HG02623 (cell line): Measurements from ENCODE around the gene IFNLR1.
"Not testable (repeated sequence)": the region's sequence is repeated elsewhere in the genome, so short reads cannot be mapped to it uniquely, and the experiment has no call there.

Source experiments
- ATAC-seq: cut with Tn5 transposase; IDR thresholded peaks from one replicate; pipeline ENCODE4 v1.9.1; 2021; ENCODE audit warnings: moderate library complexity; ENCODE audit not compliant: unreplicated experiment

The IFNLR1 gene

DNA sequence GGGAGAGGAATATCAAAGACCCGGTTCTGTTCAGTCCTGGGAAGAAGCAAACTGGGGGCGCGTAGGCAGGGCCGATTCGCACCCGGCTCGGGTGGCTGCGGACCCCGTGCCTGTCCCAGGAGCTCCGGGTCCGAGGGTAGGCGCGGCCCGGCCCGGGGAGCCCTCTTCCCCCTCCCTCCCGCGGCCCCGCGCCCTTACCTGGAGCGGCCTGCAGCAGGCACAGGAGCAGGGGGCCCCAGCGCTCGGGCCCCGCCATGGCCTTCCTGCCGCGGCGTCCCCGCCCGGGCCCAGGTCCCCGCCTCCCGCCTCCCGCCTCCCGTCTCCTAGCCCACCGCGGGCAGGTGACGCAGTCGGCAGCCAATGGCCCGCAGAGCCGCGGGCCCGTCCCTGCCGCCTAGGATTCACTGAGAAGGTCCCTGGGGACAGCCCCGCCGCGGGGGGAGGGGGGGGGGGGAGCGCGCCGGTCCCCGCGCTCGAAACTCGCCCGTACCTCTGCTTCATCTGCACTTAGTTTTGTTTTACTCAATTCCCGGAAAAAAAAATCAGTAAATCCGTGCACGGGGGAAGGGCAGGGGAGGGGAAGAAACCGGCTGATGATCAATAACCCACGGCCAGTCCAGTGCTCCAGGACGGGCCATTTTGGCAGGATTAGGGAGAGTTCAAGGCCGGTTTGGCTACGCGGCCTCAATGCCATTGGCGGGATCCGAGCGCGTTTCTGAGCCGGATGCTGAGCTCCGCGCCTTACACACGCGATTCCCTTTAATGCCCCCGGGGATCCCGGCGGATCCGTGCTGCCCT lies at the start of gene IFNLR1:
Gene IFNLR1 (minus strand): TSS at position 297 of the 798 bp plus-strand sequence. CDS start 41 bp downstream, at position 256.
- ATAC-seq = no peak

DNA sequence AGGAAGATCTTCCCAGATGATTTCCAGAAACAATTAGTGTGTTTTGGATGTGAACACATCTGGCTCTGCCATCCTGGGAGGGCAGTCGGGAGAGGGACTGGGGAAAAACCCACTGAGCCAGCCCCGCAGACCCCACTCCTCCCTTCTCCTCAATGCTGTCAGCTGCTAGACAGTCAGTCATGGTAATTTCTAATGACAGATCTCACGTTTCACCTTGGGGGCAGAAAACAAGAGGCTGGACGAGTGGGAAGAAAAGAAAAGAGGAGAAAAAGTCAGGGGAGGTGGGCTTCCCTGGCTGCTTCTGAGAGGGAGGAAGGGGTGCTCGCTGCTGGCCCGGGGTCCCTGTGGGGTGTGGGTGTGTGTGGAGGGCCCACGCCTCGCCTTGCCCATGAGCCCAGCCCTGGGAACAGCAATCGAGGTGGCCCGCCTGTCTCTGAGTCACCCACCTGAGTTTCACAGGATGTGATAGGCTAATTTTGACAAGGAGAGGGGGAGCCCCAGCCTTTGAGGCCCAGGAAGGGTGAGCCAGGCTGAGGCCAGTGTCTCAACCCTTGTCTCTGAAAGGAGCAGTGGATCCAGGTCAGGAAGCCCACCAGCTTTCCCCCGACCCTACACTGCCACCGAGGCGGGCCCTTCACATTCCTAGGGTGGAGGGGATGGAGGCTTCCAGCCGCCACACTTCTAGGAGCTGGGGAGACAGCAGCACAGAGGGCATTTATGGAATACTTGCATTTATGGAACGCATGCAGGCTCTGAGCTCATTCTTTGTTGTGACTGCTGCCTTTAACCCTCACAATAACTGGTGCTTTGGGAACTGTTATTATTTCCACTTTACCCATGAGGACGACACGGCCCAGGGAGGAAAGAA lies 49.1 kb upstream of the IFNLR1 start:
- no peak for ATAC-seq

- no peak for ATAC-seq
Measured at GRCh38 chr1:24233684-24234600, 46.9 kb upstream of the IFNLR1 start.

DNA sequence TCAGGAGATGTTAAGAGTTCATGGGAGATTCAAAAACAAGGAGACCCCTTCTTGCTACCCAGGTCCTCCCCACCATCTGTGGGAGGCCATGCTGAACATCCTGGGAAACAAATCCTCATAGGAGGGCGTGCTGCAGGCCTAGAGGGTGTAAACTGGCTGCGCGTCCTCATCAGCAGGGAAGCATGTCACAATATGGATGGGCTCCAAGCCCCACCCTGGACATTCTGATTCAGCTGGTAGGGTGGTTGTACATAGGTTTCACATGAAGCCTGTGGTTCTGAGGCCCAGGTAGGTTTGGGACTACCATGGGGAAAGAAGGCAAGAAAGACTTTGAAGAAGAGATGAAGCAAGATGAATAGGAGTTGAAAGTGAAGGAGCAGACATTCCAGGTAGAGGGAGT lies 44.6 kb upstream of the IFNLR1 start:
- no peak for ATAC-seq

DNA sequence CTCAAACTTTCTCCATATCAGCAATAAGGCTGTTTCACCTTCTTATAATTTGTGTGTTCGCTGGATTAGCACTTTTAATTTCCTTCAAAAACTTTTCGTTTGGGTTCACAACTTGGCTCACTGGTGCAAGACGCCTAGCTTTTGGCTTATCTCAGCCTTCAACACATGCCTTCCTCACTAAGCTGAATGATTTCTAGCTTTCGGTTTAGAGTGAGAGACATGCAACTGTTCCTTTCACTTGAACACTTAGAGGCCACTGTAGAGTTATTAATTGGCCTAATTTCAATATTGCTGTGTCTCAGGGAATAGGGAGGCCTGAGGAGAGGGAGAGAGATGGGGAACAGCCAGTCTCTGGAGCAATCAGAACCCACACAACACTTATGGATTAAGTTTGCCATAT lies 41.2 kb upstream of the IFNLR1 start:
- no peak for ATAC-seq

- no peak for ATAC-seq
Measured at GRCh38 chr1:24226749-24227148, 39.7 kb upstream of the IFNLR1 start.

- ATAC-seq = no peak
Measured at GRCh38 chr1:24224761-24225160, 37.7 kb upstream of the IFNLR1 start.

GRCh38 chr1:24224086-24224485 lies 37.0 kb upstream of the IFNLR1 start:
- ATAC-seq = no peak

DNA sequence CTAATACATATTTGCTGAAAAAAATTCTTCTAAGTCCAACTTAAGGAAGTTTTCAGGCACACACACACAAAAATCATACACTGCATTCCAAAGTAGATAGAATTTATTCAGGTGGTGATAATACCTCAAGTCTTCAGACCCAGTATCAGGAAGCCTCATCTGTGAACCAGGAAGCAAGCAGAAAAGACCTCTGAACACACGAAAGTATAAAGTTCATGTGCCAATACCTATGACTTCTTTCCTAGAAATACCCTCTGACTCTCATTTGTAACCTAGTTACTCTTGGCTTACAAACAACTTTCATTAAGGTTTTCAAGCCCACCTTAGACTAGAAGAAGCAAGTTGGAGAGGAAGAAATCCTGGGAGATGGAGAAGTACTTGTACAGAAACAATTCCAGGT lies 35.7 kb upstream of the IFNLR1 start:
- ATAC-seq = no peak

DNA sequence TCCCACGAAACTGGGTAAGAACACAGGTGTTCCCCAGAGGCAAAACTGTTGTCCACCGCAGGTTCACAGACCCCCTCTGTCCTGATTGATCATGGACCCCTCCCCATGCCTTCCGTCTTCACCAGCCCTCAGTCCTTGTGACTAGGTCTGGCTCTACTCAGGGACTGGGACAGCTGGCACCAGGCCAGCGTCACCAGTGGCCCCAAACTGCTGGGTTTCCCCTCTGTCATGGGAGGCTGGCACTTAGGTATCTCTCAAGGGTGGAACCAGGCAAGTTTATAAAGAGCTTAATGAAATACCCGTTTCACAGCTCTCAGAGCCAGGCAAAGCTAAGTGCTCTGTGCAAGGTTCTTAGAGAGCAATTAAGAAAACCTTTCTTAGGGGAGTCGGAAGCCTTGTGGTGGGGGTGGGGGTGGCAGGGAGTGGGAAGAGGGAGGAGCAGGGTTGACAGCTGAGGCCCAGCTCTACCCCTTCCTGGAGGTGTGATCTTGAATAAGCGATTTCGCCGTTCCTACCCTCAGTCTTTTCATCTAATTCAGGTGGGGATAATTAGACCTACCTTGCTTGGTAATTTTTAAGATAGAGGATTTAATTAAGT lies 35.0 kb upstream of the IFNLR1 start:
- ATAC-seq = no peak

DNA sequence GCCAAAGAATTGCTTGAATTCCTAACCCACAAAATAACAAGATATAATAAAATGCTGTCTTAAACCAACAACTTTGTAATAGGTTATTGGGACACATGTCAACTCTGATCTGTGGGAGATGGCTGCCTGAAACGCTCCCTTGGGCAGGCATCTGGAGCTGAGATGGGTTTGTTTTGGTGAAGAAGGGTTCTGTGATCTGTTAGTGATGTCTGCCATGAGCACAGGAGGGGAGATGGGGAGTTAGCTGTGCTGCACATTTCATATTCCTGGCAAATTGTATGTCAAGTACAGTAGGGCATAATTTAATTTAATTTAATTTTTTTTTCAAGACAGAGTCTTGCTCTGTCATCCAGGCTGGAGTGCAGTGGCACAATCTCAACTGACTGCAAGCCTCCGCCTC lies 34.2 kb upstream of the IFNLR1 start:
- no peak for ATAC-seq

DNA sequence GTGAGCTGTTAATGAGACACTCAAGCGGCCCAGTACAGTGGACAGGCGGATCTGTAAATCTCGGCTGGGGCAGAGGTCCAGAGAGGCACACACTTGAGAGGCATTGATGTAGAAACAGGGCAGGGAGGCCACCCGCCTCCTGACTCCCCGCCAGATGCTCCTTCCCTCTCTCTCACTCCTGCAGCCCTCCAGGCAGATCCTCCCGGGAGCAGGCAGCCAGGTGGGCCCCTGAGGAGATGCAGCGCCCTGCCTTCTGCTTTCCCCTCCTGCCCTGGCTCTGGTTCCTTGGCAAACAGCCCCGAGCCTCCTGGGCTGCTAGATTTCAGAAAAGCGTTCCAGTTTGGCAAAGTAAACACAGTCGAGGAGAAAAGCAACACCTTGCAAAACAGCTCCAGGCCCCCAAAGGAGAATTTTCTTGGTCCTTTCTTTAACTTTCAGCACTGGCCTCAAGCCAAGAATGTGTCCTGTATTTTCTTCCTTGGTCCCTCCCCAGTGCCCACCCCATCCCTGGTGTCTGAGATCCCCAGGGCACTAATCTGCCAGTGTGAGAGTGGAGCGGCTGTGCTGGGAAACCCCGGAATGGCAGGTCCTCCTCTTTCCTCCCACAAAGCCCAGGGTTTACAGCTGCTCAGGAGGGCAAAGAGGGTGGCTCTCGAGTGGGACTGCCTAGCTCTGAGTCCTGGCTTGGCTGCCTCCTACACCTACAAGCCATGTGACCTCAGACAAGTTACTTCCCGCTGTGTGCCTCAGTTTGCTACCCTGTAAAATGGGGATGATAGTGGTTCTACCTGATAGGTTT lies 29.4 kb upstream of the IFNLR1 start:
- ATAC-seq = no peak

DNA sequence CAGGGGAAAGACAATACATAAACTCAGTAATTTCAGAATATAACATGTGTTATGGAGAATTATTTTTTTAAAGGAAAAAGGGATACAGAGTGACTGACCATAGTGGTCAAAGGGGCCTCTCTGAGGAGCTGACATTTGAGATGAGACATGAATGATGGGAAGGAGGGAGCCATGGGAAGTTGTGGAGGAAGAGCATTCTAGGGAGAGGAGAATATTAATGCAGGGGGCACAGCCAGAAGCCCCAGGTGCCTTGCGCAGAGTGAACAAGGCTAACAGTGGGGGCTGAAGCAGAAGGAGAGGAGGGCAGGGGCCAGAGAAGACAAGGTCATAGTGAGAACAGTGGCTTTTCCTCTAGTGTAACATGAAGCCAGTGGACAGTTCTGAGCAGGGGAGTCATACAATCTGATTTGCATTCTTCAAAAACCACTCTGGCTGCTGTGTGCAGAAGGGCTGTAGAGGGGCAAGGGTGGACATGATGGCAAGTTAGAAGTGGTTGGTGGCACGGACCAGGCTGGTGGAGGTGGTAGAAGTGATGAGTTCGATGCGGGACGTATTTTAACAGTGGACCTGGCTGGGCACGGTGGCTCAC lies 28.2 kb upstream of the IFNLR1 start:
- ATAC-seq = no peak

DNA sequence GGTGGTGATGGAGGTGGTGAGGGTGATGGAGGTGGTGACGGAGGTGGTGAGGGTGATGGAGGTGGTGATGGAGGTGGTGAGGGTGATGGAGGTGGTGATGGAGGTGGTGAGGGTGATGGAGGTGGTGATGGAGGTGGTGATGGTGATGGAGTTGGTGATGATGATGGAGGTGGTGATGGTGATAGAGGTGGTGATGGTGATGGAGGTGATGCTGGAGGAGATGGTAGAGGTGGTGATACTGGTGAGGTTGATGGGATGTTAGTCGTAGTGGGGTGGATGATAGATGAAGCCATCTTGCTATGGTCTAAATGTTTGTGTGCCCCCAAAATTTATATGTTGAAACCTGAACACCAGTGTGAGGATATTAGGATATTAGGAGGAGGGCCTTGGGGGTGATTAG lies 25.3 kb upstream of the IFNLR1 start:
- ATAC-seq = no peak

DNA sequence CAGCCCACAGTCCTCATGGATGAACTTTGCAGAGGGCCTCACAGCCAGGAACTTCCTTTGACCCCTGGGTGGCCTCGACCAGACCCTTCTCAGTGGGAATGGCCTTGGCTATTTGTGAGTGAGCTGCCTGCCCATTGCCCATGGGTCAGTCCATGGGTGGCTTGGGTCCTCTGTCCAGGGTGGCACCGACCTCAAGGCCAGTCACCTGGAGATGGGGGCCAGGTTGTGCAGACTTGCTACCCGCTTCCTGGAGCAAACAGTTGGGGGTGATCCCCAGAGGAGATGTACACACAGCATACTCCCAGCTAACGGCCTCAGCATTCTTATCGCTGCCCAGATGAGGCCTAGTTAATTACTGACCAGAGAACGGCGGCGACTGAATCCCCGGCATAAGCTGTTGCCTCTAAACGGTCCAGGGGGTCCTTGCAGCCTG lies 23.1 kb upstream of the IFNLR1 start:
- ATAC-seq = no peak

DNA sequence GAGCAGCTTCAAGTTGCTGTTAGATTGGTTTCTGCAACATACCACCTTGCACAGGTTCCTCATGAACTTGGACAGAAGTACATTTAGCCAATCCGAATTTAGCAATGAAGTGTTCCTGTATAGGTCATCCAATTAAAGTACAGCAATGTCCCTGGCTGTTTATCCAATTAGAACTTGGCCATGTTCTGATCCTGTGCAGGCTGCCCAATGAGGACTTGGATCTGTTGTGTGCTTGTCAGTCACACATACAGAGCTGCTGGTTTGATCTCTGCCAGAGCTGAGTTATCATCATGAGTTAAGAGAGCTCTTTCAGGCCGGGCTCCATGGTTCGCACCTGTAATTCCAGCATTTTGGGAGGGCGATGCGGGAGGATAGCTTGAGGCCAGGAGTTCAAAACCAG lies 22.0 kb upstream of the IFNLR1 start:
- no peak for ATAC-seq

- no peak for ATAC-seq
Measured at GRCh38 chr1:24207709-24208108, 20.6 kb upstream of the IFNLR1 start.

GRCh38 chr1:24207395-24207687 lies 20.3 kb upstream of the IFNLR1 start:
- ATAC-seq = not testable (repeated sequence)

DNA sequence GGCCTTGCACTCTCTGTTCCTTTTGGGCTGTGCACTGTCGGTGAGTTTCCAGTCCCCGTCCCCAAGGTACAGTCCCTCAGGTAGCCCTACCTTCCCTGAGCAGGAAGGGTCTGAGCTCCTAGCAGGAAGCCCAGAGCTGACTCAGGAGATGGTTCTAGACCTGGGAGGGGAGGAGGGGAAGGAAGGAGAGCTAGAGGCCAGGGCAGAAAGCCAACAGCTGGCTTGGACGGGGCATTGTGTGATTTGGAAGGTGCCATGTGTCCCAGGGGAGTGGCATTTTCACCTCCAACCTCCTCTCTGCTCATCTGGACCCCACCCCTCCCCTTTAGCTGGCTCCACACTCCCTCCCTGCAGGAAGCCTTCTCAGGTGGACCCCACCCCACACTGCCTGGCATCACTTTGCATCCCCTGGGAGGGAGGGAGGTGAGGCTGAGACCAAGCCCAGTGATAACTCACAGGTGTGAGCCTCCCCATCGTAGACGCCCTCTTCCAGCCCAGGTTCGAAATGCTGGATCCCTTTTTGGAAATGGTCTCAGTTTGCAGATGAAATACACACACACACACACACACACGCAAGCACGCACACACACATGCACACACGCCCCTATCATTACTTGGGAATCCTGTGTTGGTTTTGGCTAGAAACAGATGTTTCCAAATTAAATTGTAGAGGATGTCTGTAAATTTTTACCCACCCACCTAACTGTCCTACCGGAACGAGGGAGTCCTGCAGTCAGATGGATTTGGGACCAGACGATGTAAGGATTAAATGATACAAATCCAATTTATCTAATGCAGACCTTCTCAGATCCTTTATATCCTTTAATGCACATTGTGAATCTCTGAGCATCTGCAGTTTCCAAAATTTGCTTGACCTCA lies 19.7 kb upstream of the IFNLR1 start:
- no peak for ATAC-seq
